GM12872 (cell line): ENCODE data around the gene FAM83E.

Experiments
- CTCF ChIP-seq: IDR thresholded peaks from 3 replicates; pipeline ENCODE4 v1.5.1; 2011; ENCODE audit warnings: low read depth, mild to moderate bottlenecking, low read length, moderate library complexity; ENCODE audit not compliant: insufficient read depth

Gene FAM83E

GRCh38 chr19:48645620-48646000 is 30.7 kb upstream of the FAM83E start:
- no peak for TF ChIP-seq CTCF

- TF ChIP-seq CTCF: no peak
Observed at GRCh38 chr19:48644839-48645619, 30.2 kb upstream of the FAM83E start.

GRCh38 chr19:48644355-48644754 is 29.5 kb upstream of the FAM83E start:
- no peak for TF ChIP-seq CTCF

- no peak for TF ChIP-seq CTCF
Observed at GRCh38 chr19:48642862-48643261, 28.0 kb upstream of the FAM83E start.

GRCh38 chr19:48641850-48642249 is 27.0 kb upstream of the FAM83E start:
- TF ChIP-seq CTCF: no peak

GRCh38 chr19:48639483-48640375 is 24.9 kb upstream of the FAM83E start:
- TF ChIP-seq CTCF: no peak

- no peak for TF ChIP-seq CTCF
Observed at GRCh38 chr19:48638831-48639381, 24.0 kb upstream of the FAM83E start.
